HCT116 (cell line): ENCODE data around the gene CNNM4. TPM values are rescaled to one million over a fixed set of nuclear protein-coding genes. Genes with fewer than 3 reads are reported as not detected.

Experiments
- ATAC-seq: fragments of 200-7000 bp; cut with Tn5 transposase; 2 replicates; pipeline ENCODE4 v1.9.1; 2020; ENCODE audit warnings: mild to moderate bottlenecking, moderate library complexity
- BruUV-seq: library from RNA; stranded (reverse); fragments of 400-500 nt; replicated peaks from 2 replicates; lab custom pipeline; 2021; lab: Mats Ljungman, UMichigan
- CTCF ChIA-PET: fragments of 300-600 bp; sonication (Branson Sonifier 250); formaldehyde crosslinking; loops from one replicate; lab custom pipeline; 2021; ENCODE audit warnings: antibody characterized with exemption; lab: Charles Lee
- POLR2A ChIA-PET: fragments of 300-600, 350-600 bp; sonication (Branson Sonifier 250); formaldehyde crosslinking; loops from one replicate; lab custom pipeline; 2021; ENCODE audit warnings: antibody characterized with exemption; lab: Charles Lee
- RAD21 ChIA-PET, 2 experiments: fragments of 300-600 bp; sonication (Branson Sonifier 250); formaldehyde crosslinking; loops; one replicate each; lab custom pipeline; 2023; ENCODE audit warnings: low total read pairs in 2 of 2; ENCODE audit not compliant: uncharacterized antibody in 2 of 2, unreplicated experiment in 2 of 2, low non-redundant PET in 1 of 2; lab: Charles Lee
- DNase-seq: peaks from one replicate; pipeline ENCODE4 v3.0.0-alpha.2; 2010; ENCODE audit warnings: low read depth, low spot score
- H2AFZ ChIP-seq: fragments of 200-600 bp; shearing (Covaris generic), sonication (generic); 2 replicates; pipeline ENCODE4 v1.6.1; 2017; ENCODE audit warnings: low read depth, mixed run types, mixed read lengths, antibody characterized with exemption, low read length; ENCODE audit not compliant: poor library complexity, severe bottlenecking
- H3K27ac ChIP-seq: 2 replicates; pipeline ENCODE4 v1.5.1; 2012; ENCODE audit warnings: low read depth, low read length
- H3K27me3 ChIP-seq: fragments of 200-600 bp; sonication (generic); 2 replicates; pipeline ENCODE4 v1.6.1; 2016; ENCODE audit warnings: mixed run types, low read length, mixed read lengths; ENCODE audit not compliant: insufficient read depth
- H3K36me3 ChIP-seq, 2 experiments: fragments of 200-500 bp in 1 of 2; fragments of 200-600 bp in 1 of 2; sonication (Bioruptor generic) in 1 of 2; sonication (generic) in 1 of 2; 2 replicates each; pipeline versions ENCODE4 v1.5.1 to v1.6.1; 2014 to 2016; ENCODE audit warnings: low read length in 2 of 2, inconsistent platforms in 1 of 2, mixed read lengths in 1 of 2, mixed run types in 1 of 2; ENCODE audit not compliant: insufficient read depth in 2 of 2, control insufficient read depth in 1 of 2
- H3K4me1 ChIP-seq, 2 experiments: fragments of 200-600 bp in 1 of 2; sonication (generic) in 1 of 2; 2 replicates each; pipeline versions ENCODE4 v1.5.1 to v1.6.1; 2012 to 2017; ENCODE audit warnings: low read length in 2 of 2, inconsistent platforms in 1 of 2, mild to moderate bottlenecking in 1 of 2, mixed read lengths in 1 of 2, mixed run types in 1 of 2, moderate library complexity in 1 of 2; ENCODE audit not compliant: insufficient read depth in 2 of 2, control insufficient read depth in 1 of 2
- H3K4me2 ChIP-seq: fragments of 200-600 bp; sonication (generic); 2 replicates; pipeline ENCODE4 v1.6.1; 2017; ENCODE audit warnings: mixed run types, low read length, mixed read lengths
- H3K4me3 ChIP-seq, 2 experiments: fragments of 200-600 bp in 1 of 2; sonication (generic) in 1 of 2; replicated peaks in 1 of 2; 2 replicates each; pipeline ENCODE4 v1.5.1; 2011 to 2016; ENCODE audit warnings: low read length in 2 of 2, control low read depth in 1 of 2, low read depth in 1 of 2, mild to moderate bottlenecking in 1 of 2, mixed read lengths in 1 of 2, mixed run types in 1 of 2
- H3K79me2 ChIP-seq: fragments of 200-600 bp; sonication (generic); 2 replicates; pipeline ENCODE4 v1.6.1; 2017; ENCODE audit warnings: mild to moderate bottlenecking, mixed run types, low read length, moderate library complexity, mixed read lengths; ENCODE audit not compliant: insufficient read depth
- H3K9ac ChIP-seq: fragments of 200-600 bp; sonication (generic); 2 replicates; pipeline ENCODE4 v1.6.1; 2016; ENCODE audit warnings: low read length, mixed read lengths
- H3K9me2 ChIP-seq: fragments of 200-600 bp; sonication (generic), shearing (Covaris generic); 2 replicates; pipeline ENCODE4 v1.6.1; 2017; ENCODE audit warnings: mixed run types, mild to moderate bottlenecking, moderate library complexity; ENCODE audit not compliant: insufficient read depth
- H3K9me3 ChIP-seq, 2 experiments: fragments of 200-500 bp in 1 of 2; fragments of 200-600 bp in 1 of 2; sonication (Bioruptor generic) in 1 of 2; sonication (generic) in 1 of 2; 2 replicates each; pipeline ENCODE4 v1.6.1; 2014 to 2017; ENCODE audit warnings: low read length in 2 of 2, mixed read lengths in 2 of 2, inconsistent platforms in 1 of 2, low read depth in 1 of 2, mild to moderate bottlenecking in 1 of 2, mixed run types in 1 of 2, moderate library complexity in 1 of 2; ENCODE audit not compliant: control insufficient read depth in 1 of 2, insufficient read depth in 1 of 2
- H4K20me1 ChIP-seq: fragments of 200-600 bp; sonication (generic), shearing (Covaris generic); 2 replicates; pipeline ENCODE4 v1.6.1; 2017; ENCODE audit warnings: mixed run types, mild to moderate bottlenecking, moderate library complexity; ENCODE audit not compliant: insufficient read depth
- CBX3 ChIP-seq: IDR thresholded peaks from 2 replicates; pipeline ENCODE4 v1.6.1; 2012; ENCODE audit warnings: low read depth
- CEBPB ChIP-seq: IDR thresholded peaks from 2 replicates; pipeline ENCODE4 v1.6.1; 2012; ENCODE audit warnings: low read depth
- EGR1 ChIP-seq: IDR thresholded peaks from 2 replicates; pipeline ENCODE4 v1.6.1; 2012; ENCODE audit warnings: low read depth
- EZH2 ChIP-seq: fragments of 200-600 bp; sonication (generic); IDR thresholded peaks from 2 replicates; pipeline ENCODE4 v1.6.1; 2017; ENCODE audit warnings: antibody characterized with exemption, mixed run types
- FOSL1 ChIP-seq: IDR thresholded peaks from 2 replicates; pipeline ENCODE4 v1.6.1; 2012; ENCODE audit warnings: low read depth
- JUND ChIP-seq: IDR thresholded peaks from 2 replicates; pipeline ENCODE4 v1.6.1; 2012
- POLR2AphosphoS5 ChIP-seq: IDR thresholded peaks from 2 replicates; pipeline ENCODE4 v1.6.1; 2011; ENCODE audit warnings: mild to moderate bottlenecking, low read depth, low read length, moderate library complexity
- RAD21 ChIP-seq: IDR thresholded peaks from 2 replicates; pipeline ENCODE4 v1.6.1; 2012; ENCODE audit warnings: low read depth, mild to moderate bottlenecking
- SP1 ChIP-seq: IDR thresholded peaks from 2 replicates; pipeline ENCODE4 v1.6.1; 2012; ENCODE audit warnings: low read depth
- SRF ChIP-seq: IDR thresholded peaks from 2 replicates; pipeline ENCODE4 v1.6.1; 2012; ENCODE audit warnings: low read depth
- TCF7L2 ChIP-seq: IDR thresholded peaks from 2 replicates; pipeline ENCODE4 v1.7.0; 2011; ENCODE audit warnings: borderline replicate concordance, inconsistent platforms; ENCODE audit not compliant: insufficient read depth, insufficient read length; ENCODE audit errors: extremely low read depth
- YY1 ChIP-seq: IDR thresholded peaks from 2 replicates; pipeline ENCODE4 v1.6.1; 2011; ENCODE audit warnings: low read length, low read depth, moderate library complexity, mild to moderate bottlenecking; ENCODE audit not compliant: insufficient replicate concordance; ENCODE audit errors: extremely low read depth
- ZFX ChIP-seq: fragments of 450-650 bp; IDR thresholded peaks from 2 replicates; pipeline ENCODE4 v1.6.1; 2017
- ZNF274 ChIP-seq: fragments of 200-500 bp; sonication (Bioruptor generic); IDR thresholded peaks from 2 replicates; pipeline ENCODE4 v1.6.1; 2014; ENCODE audit warnings: mild to moderate bottlenecking, low read depth, low read length, inconsistent platforms
- intact Hi-C: fragments of 100-400 bp; cut with micrococcal nuclease; formaldehyde crosslinking; loops from 2 replicates; pipeline ENCODE4 v1.10.0; 2022
- total RNA-seq: library from RNA; stranded (reverse); gene quantifications from one replicate; pipeline ENCODE4 v1.2.1, GENCODE V29; 2021; ENCODE audit not compliant: unreplicated experiment
- TF ChIP-seq, protein P1 (sequence below): IDR thresholded peaks from 2 replicates; pipeline ENCODE4 v1.6.1; 2012; ENCODE audit warnings: low read depth
- TF ChIP-seq, protein P2 (sequence below): IDR thresholded peaks from 2 replicates; pipeline ENCODE4 v1.6.1; 2012

CNNM4 gene
- total RNA-seq, 1 experiment from 2014 or later = 7.9 TPM

DNA sequence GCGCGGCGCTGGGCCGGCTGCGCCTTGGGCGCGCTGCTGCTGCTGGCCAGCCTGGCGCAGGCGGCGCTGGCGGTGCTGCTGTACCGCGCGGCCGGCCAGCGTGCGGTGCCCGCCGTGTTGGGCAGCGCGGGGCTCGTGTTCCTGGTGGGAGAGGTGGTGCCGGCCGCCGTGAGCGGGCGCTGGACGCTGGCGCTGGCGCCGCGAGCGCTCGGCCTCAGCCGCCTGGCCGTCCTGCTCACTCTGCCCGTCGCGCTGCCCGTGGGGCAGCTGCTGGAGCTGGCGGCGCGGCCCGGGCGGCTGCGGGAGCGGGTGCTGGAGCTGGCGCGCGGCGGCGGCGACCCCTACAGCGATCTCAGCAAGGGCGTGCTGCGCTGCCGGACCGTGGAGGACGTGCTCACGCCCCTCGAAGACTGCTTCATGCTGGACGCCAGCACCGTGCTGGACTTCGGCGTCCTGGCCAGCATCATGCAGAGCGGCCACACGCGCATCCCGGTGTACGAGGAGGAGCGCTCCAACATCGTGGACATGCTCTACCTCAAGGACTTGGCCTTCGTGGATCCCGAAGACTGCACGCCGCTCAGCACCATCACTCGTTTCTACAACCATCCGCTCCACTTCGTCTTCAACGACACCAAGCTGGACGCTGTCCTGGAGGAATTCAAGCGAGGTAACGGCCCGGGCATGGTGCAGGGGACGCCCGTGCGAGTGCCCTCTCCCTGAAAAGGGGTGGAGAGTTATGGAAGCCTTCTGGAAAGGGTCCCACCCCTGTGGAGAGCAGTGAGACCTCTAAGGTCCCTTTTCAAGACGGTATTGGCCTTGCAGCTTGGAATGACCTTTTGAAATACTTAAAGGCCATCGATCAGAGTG is 56.4 kb downstream of the CNNM4 start:
- peak overlapping the region; percentile 91 for H3K27ac ChIP-seq

DNA sequence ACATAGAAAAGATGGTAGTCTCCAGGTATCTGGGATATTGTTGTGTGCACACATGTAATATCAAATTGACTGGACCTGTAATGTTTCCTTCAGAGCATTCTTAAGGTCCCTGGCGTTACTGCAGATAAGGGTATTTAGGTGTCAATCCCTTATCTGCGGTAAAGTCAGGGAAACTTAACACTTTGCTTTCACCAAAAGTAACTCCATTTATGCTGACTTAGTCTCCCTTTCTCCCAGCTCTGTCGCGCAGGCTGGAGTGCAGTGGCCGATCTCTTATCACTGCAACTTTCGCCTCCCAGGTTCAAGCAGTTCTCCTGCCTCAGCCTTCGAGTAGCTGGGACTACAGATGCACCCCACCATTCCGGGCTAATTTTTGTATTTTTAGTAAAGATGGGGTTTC is 57.2 kb downstream of the CNNM4 start:
- Histone ChIP-seq H3K9me3 (no peaks in the 10 kb centered on the region), H3K9ac (peak overlapping the region; percentile 75), H3K27me3 (no peaks in the 10 kb centered on the region), H3K4me2 (peak overlapping the region; percentile 97), H3K4me1 (peaks cover 11 to 21% of the 10 kb centered on the region in 2 experiments), H4K20me1 (no peaks in the 10 kb centered on the region), H3K36me3 (peaks cover 3 to 9% of the 10 kb centered on the region in 2 experiments; a peak in 1 of 4 replicates), H3K4me3 (peak overlapping the region; percentile 49 to 79; a peak in 3 of 4 replicates), H3K27ac (no peak overlapping the region), H2AFZ (no peak overlapping the region), H3K79me2 (peaks cover 52% of the 10 kb centered on the region), H3K9me2 (no peaks in the 10 kb centered on the region)
- ChIA-PET POLR2A (no interaction called here), CTCF (interaction anchor here (1.7 kb wide), 1 partner anchor 268 kb away, joined by 7 read pairs; no protein-coding TSS in a partner anchor), RAD21 (no interaction called here)
- no peak for DNase-seq
- intact Hi-C loops = loop anchor here (2.0 kb wide), 1 partner anchor 51 kb away; no protein-coding TSS in a partner anchor
- ATAC-seq = no peak
- no TSS peak for BruUV-seq
- TF ChIP-seq EGR1 (no peak), TCF7L2 (no peak), FOSL1 (no peak), SP1 (no peak), YY1 (no peak), RAD21 (no peak), EZH2 (no peak), ZFX (no peak), SRF (no peak), POLR2AphosphoS5 (no peak), JUND (no peak), CEBPB (no peak)
- TF ChIP-seq, protein P1, sequence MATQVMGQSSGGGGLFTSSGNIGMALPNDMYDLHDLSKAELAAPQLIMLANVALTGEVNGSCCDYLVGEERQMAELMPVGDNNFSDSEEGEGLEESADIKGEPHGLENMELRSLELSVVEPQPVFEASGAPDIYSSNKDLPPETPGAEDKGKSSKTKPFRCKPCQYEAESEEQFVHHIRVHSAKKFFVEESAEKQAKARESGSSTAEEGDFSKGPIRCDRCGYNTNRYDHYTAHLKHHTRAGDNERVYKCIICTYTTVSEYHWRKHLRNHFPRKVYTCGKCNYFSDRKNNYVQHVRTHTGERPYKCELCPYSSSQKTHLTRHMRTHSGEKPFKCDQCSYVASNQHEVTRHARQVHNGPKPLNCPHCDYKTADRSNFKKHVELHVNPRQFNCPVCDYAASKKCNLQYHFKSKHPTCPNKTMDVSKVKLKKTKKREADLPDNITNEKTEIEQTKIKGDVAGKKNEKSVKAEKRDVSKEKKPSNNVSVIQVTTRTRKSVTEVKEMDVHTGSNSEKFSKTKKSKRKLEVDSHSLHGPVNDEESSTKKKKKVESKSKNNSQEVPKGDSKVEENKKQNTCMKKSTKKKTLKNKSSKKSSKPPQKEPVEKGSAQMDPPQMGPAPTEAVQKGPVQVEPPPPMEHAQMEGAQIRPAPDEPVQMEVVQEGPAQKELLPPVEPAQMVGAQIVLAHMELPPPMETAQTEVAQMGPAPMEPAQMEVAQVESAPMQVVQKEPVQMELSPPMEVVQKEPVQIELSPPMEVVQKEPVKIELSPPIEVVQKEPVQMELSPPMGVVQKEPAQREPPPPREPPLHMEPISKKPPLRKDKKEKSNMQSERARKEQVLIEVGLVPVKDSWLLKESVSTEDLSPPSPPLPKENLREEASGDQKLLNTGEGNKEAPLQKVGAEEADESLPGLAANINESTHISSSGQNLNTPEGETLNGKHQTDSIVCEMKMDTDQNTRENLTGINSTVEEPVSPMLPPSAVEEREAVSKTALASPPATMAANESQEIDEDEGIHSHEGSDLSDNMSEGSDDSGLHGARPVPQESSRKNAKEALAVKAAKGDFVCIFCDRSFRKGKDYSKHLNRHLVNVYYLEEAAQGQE = no peak

More for the DNA sequence above, 56.4 kb downstream of the CNNM4 start:
- Histone ChIP-seq H3K9me2 (no peaks in the 10 kb centered on the region), H3K9ac (peak overlapping the region; percentile 75), H2AFZ (no peak overlapping the region), H3K79me2 (peaks cover 48% of the 10 kb centered on the region), H3K9me3 (no peaks in the 10 kb centered on the region), H3K4me2 (peak overlapping the region; percentile 97), H3K4me3 (peak overlapping the region; percentile 49 to 79), H4K20me1 (no peaks in the 10 kb centered on the region), H3K4me1 (peaks cover 11 to 21% of the 10 kb centered on the region in 2 experiments), H3K27me3 (no peaks in the 10 kb centered on the region), H3K36me3 (peaks cover 0 to 9% of the 10 kb centered on the region in 2 experiments; a peak in 1 of 4 replicates)
- DNase-seq (no peak), ATAC-seq (peak; percentile 0; the same call in 1 of the 2 replicates)
- TF ChIP-seq, protein P2, sequence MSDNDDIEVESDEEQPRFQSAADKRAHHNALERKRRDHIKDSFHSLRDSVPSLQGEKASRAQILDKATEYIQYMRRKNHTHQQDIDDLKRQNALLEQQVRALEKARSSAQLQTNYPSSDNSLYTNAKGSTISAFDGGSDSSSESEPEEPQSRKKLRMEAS = peak; percentile 29; the same call in 1 of the 2 replicates
- TF ChIP-seq YY1 = no peak
- TF ChIP-seq CBX3 = no peak
- no peak for TF ChIP-seq ZNF274
- peak; percentile 51; the same call in 1 of the 2 replicates for TF ChIP-seq ZFX
- POLR2A ChIA-PET = interaction anchor here (0.6 to 1.1 kb wide), 6 partner anchors 11 to 192 kb away, joined by 3 to 4 read pairs (median 3); no protein-coding TSS in a partner anchor
- intact Hi-C loops = loop anchor here (2.0 kb wide), 1 partner anchor 52 kb away; no protein-coding TSS in a partner anchor
- no TSS peak for BruUV-seq
- CTCF ChIA-PET = interaction anchor here (1.2 to 1.7 kb wide), 3 partner anchors 41 to 295 kb away, joined by 7 to 8 read pairs (median 7); partner anchors contain the start of genes ANKRD36 and ANKRD39
- RAD21 ChIA-PET = no interaction called here
